Measurements from ENCODE around the gene SLC15A1. TPM values are rescaled to one million over a fixed set of nuclear protein-coding genes. Genes with fewer than 3 reads are reported as not detected.

Gene SLC15A1
- total and polyA plus RNA-seq, 10 donors, result 0.03 TPM; not detected in 8

DNA sequence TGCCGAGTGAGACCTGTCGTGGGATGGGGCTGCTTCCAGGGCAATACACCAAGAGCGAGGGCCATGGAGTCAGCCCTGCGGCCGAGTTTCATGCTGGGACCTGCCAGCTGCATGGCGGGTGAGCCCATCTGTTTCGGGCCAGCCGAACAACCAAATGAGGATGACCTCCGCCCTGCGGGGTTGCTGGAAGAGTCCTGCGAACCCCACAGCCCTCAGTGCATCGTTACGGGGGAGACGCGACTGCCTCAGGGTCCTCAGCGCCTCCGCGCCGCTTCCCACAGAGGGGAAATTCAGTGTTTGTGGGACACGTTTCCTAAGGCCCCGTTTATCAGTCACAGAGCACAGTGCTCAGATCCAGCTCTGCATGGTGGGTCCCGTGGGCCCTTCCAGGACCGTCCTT is 22.0 kb downstream of the SLC15A1 start:
- intact Hi-C loops (cut with DNase I; ENCODE audit: low total_unique reads), result no loop called here
- Histone ChIP-seq H3K27me3 (replicated peaks in 1 of 7) (no peaks in the 10 kb centered on the region), H3K9me3 (no peaks in the 10 kb centered on the region), H3K4me1 (no peaks in the 10 kb centered on the region), H3K4me3 (no peak overlapping the region), H3K36me3 (no peaks in the 10 kb centered on the region), H3K27ac (no peak overlapping the region)
- no peak for DNase-seq
- TF ChIP-seq POLR2AphosphoS5 (IDR thresholded peaks at IDR 0.05) (no peak), POLR2A (IDR thresholded peaks at IDR 0.05) (no peak), CTCF (IDR thresholded peaks at IDR 0.05 in 8 of 11, conservative IDR thresholded peaks at IDR 0.05 in 3 of 11) (no peak)
- 86 to 95% (median 92%) methylated on average over 20 to 23 of the region's 23 CpGs for WGBS, 5 donors

GRCh38 chr13:98729658-98730057 is 22.8 kb downstream of the SLC15A1 start:
- intact Hi-C loops (cut with DNase I; ENCODE audit: low total_unique reads), result no loop called here
- Histone ChIP-seq H3K36me3 (no peaks in the 10 kb centered on the region), H3K4me1 (no peaks in the 10 kb centered on the region), H3K27me3 (replicated peaks in 1 of 7) (no peaks in the 10 kb centered on the region), H3K9me3 (no peaks in the 10 kb centered on the region), H3K27ac (no peak overlapping the region), H3K4me3 (no peak overlapping the region)
- 29 to 45% (median 37%) methylated on average over 8 of the region's 8 CpGs for WGBS, 5 donors
- no peak for TF ChIP-seq POLR2A (IDR thresholded peaks at IDR 0.05)
- TF ChIP-seq CTCF (IDR thresholded peaks at IDR 0.05 in 8 of 11, conservative IDR thresholded peaks at IDR 0.05 in 3 of 11), result no peak
- no peak for TF ChIP-seq POLR2AphosphoS5 (IDR thresholded peaks at IDR 0.05)
- DNase-seq, result no peak

GRCh38 chr13:98722958-98723357 is 29.5 kb downstream of the SLC15A1 start:
- no peak for TF ChIP-seq CTCF (IDR thresholded peaks at IDR 0.05 in 8 of 11, conservative IDR thresholded peaks at IDR 0.05 in 3 of 11)
- no peak for TF ChIP-seq POLR2A (IDR thresholded peaks at IDR 0.05)
- TF ChIP-seq POLR2AphosphoS5 (IDR thresholded peaks at IDR 0.05), result no peak
- H3K4me3 ChIP-seq, result no peak overlapping the region
- WGBS, 5 donors, result 63 to 81% (median 74%) methylated on average over 3 of the region's 3 CpGs
- intact Hi-C loops (cut with DNase I; ENCODE audit: low total_unique reads), result no loop called here
- H3K27ac ChIP-seq, result no peak overlapping the region
- no peaks in the 10 kb centered on the region for H3K9me3 ChIP-seq
- no peaks in the 10 kb centered on the region for H3K27me3 ChIP-seq (replicated peaks in 1 of 7)
- no peak for DNase-seq
- no peaks in the 10 kb centered on the region for H3K36me3 ChIP-seq
- no peaks in the 10 kb centered on the region for H3K4me1 ChIP-seq

DNA sequence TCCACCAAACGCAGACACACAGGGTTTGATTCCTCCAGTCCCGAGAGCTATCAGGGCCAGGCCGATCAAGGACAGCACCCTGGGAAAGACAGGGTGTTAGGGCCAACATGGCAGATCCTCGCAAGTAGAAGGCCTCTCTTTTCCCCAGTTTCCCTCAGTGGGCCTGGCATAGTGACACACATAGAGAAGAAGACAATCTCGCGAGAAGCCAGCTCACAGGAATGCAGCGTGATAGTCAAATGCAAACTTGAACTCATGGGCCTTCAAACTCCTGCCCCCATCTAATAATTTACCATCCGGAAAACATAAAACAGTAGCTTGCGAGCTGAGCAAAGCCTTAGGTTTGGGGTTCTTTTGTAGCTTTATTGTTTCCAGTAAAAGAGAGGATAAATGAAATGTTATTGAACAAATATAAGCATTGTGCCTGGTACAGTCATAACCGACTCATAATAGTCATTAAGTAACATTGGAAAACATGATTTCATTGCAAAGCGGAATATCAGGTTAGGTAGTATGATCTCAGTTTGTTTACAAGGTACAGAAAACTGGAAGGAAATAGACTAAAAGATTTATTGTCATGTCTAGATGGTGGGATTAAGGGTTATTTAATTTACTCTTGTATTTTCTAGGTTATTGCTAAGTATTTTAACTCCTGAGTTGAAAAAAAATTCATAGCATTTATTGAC is 30.5 kb downstream of the SLC15A1 start:
- H3K4me3 ChIP-seq, result no peak overlapping the region
- no peaks in the 10 kb centered on the region for H3K27me3 ChIP-seq (replicated peaks in 1 of 7)
- 87 to 94% (median 92%) methylated on average over 11 of the region's 11 CpGs for WGBS, 5 donors
- no peak for TF ChIP-seq POLR2AphosphoS5 (IDR thresholded peaks at IDR 0.05)
- intact Hi-C loops (cut with DNase I; ENCODE audit: low total_unique reads), result no loop called here
- no peaks in the 10 kb centered on the region for H3K4me1 ChIP-seq
- no peaks in the 10 kb centered on the region for H3K36me3 ChIP-seq
- H3K27ac ChIP-seq, result no peak overlapping the region
- no peak for DNase-seq
- H3K9me3 ChIP-seq, result no peaks in the 10 kb centered on the region
